Neural progenitor cell (in vitro differentiated cells): ENCODE results near the gene KRTAP1-3. TPM values are rescaled to one million over a fixed set of nuclear protein-coding genes. Genes with fewer than 3 reads are reported as not detected.
A peak's percentile ranks its signal among the peaks of the same experiment; 100 is the strongest.

Experiments
- DNase-seq: peaks from one replicate; pipeline ENCODE4 v3.0.0-alpha.2; 2016; ENCODE audit warnings: low spot score
- H2AFZ ChIP-seq: fragments of 200-600 bp; sonication (generic); replicated peaks from 2 replicates; pipeline ENCODE4 v1.6.1; 2016; ENCODE audit warnings: antibody characterized with exemption
- H3F3A ChIP-seq: fragments of 200-600 bp; sonication (generic); 2 replicates; pipeline ENCODE4 v1.6.1; 2016; ENCODE audit warnings: antibody characterized with exemption, low read depth
- H3K27ac ChIP-seq: fragments of 200-600 bp; sonication (generic); 2 replicates; pipeline ENCODE4 v1.5.1; 2016; ENCODE audit warnings: mild to moderate bottlenecking
- H3K27me3 ChIP-seq: fragments of 200-600 bp; sonication (generic); 2 replicates; pipeline ENCODE4 v1.6.1; 2016; ENCODE audit warnings: mild to moderate bottlenecking, moderate library complexity
- H3K36me3 ChIP-seq: fragments of 200-600 bp; sonication (generic); 2 replicates; pipeline ENCODE4 v1.5.1; 2016
- H3K4me1 ChIP-seq: fragments of 200-600 bp; sonication (generic); 2 replicates; pipeline ENCODE4 v1.6.1; 2016; ENCODE audit warnings: mixed run types
- H3K4me2 ChIP-seq: fragments of 200-600 bp; sonication (generic); 2 replicates; pipeline ENCODE4 v1.6.1; 2016
- H3K4me3 ChIP-seq: fragments of 200-600 bp; sonication (generic); 2 replicates; pipeline ENCODE4 v1.5.1; 2016
- H3K79me2 ChIP-seq: fragments of 200-600 bp; sonication (generic); 2 replicates; pipeline ENCODE4 v1.6.1; 2016; ENCODE audit warnings: low read depth
- H3K9ac ChIP-seq: fragments of 200-600 bp; sonication (generic); 2 replicates; pipeline ENCODE4 v1.6.1; 2016
- H3K9me3 ChIP-seq: fragments of 200-600 bp; sonication (generic); 2 replicates; pipeline ENCODE4 v1.5.1; 2016; ENCODE audit warnings: low read depth
- H4K20me1 ChIP-seq: fragments of 200-600 bp; sonication (generic); 2 replicates; pipeline ENCODE4 v1.6.1; 2016; ENCODE audit warnings: low read depth
- H3K27ac Mint-ChIP-seq: 3 replicates; pipeline ENCODE4 v1.8.0; 2021; ENCODE audit warnings: mixed read lengths
- H3K27me3 Mint-ChIP-seq: 2 replicates; pipeline ENCODE4 v1.8.0; 2022; ENCODE audit warnings: low read depth, mild to moderate bottlenecking, inconsistent platforms, moderate library complexity, mixed read lengths; ENCODE audit not compliant: insufficient read depth
- H3K36me3 Mint-ChIP-seq: 3 replicates; pipeline ENCODE4 v1.8.0; 2021; ENCODE audit warnings: mixed read lengths
- H3K4me1 Mint-ChIP-seq: 3 replicates; pipeline ENCODE4 v1.8.0; 2021; ENCODE audit warnings: mixed read lengths
- H3K4me3 Mint-ChIP-seq: 3 replicates; pipeline ENCODE4 v1.8.0; 2021; ENCODE audit warnings: mild to moderate bottlenecking, moderate library complexity, mixed read lengths
- H3K9me3 Mint-ChIP-seq: 3 replicates; pipeline ENCODE4 v1.8.0; 2020; ENCODE audit warnings: mixed read lengths
- CTCF ChIP-seq: fragments of 200-600 bp; sonication (generic); IDR thresholded peaks from 2 replicates; pipeline ENCODE4 v1.5.1; 2017; ENCODE audit warnings: antibody characterized with exemption, mild to moderate bottlenecking
- EZH2 ChIP-seq: fragments of 200-600 bp; sonication (generic); IDR thresholded peaks from 2 replicates; pipeline ENCODE4 v1.6.1; 2017; ENCODE audit warnings: antibody characterized with exemption, mild to moderate bottlenecking, moderate library complexity
- EZH2phosphoT487 ChIP-seq: fragments of 200-600 bp; sonication (generic); IDR thresholded peaks from 2 replicates; pipeline ENCODE4 v1.6.1; 2017; ENCODE audit warnings: antibody characterized with exemption
- total RNA-seq: library from RNA; depleted of rRNA; stranded (reverse); fragments of >200 nt; gene quantifications from 2 replicates; pipeline ENCODE4 v1.2.3, GENCODE V29; 2015; ENCODE audit warnings: low replicate concordance

KRTAP1-3 gene
- total RNA-seq, 1 donor from 2014 or later = not detected

GRCh38 chr17:40995116-40995515 is 39.6 kb downstream of the KRTAP1-3 start:
- Histone ChIP-seq H3K4me1 (no peaks in the 10 kb centered on the region), H3K27ac (no peak overlapping the region), H3K4me3 (no peak overlapping the region), H4K20me1 (no peaks in the 10 kb centered on the region), H3K36me3 (no peaks in the 10 kb centered on the region), H3K27me3 (no peaks in the 10 kb centered on the region), H3F3A (no peaks in the 10 kb centered on the region), H3K9me3 (no peaks in the 10 kb centered on the region), H3K79me2 (no peaks in the 10 kb centered on the region), H2AFZ (no peak overlapping the region), H3K9ac (no peak overlapping the region), H3K4me2 (no peak overlapping the region)
- Mint-ChIP-seq H3K9me3 (no peaks in the 10 kb centered on the region), H3K4me3 (no peak overlapping the region), H3K27me3 (no peaks in the 10 kb centered on the region), H3K36me3 (no peaks in the 10 kb centered on the region), H3K27ac (no peak overlapping the region), H3K4me1 (no peaks in the 10 kb centered on the region)
- no peak for DNase-seq
- TF ChIP-seq EZH2 (no peak), EZH2phosphoT487 (no peak), CTCF (no peak)

- Mint-ChIP-seq H3K9me3 (no peaks in the 10 kb centered on the region), H3K27me3 (no peaks in the 10 kb centered on the region), H3K4me3 (no peak within 1 kb of the TSS), H3K4me1 (no peaks in the 10 kb centered on the region), H3K27ac (no peak within 1 kb of the TSS), H3K36me3 (no peaks in the 10 kb centered on the region)
- Histone ChIP-seq H3K4me2 (no peak within 1 kb of the TSS), H2AFZ (peak within 1 kb of the TSS; percentile 61), H3K36me3 (no peaks in the 10 kb centered on the region), H3K27me3 (no peaks in the 10 kb centered on the region), H3F3A (no peaks in the 10 kb centered on the region), H3K9me3 (no peaks in the 10 kb centered on the region), H4K20me1 (no peaks in the 10 kb centered on the region), H3K4me3 (no peak within 1 kb of the TSS), H3K4me1 (no peaks in the 10 kb centered on the region), H3K27ac (no peak within 1 kb of the TSS), H3K9ac (no peak within 1 kb of the TSS), H3K79me2 (no peaks in the 10 kb centered on the region)
- no peak for DNase-seq
- TF ChIP-seq EZH2phosphoT487 = no peak
- TF ChIP-seq EZH2 = no peak
- no peak for TF ChIP-seq CTCF
These were observed 40.8 kb downstream of the KRTAP1-3 start, which contains the start of gene KRTAP3-3 for GRCh38 chr17:40993839-40994238. TSS of gene KRTAP3-3 (minus strand) at chr17:40994164. CDS start at chr17:40994097, 67 bp downstream.

GRCh38 chr17:40993084-40993483 is 41.6 kb downstream of the KRTAP1-3 start:
- no peaks in the 10 kb centered on the region for H3F3A ChIP-seq
- Mint-ChIP-seq H3K27ac (no peak overlapping the region), H3K4me1 (no peaks in the 10 kb centered on the region), H3K9me3 (no peaks in the 10 kb centered on the region), H3K36me3 (no peaks in the 10 kb centered on the region), H3K27me3 (no peaks in the 10 kb centered on the region), H3K4me3 (no peak overlapping the region)
- H3K9ac ChIP-seq = no peak overlapping the region
- no peaks in the 10 kb centered on the region for H3K9me3 ChIP-seq
- no peak overlapping the region for H3K27ac ChIP-seq
- no peak overlapping the region for H3K4me3 ChIP-seq
- no peaks in the 10 kb centered on the region for H4K20me1 ChIP-seq
- no peak for DNase-seq
- H3K36me3 ChIP-seq = no peaks in the 10 kb centered on the region
- H3K79me2 ChIP-seq = no peaks in the 10 kb centered on the region
- no peaks in the 10 kb centered on the region for H3K4me1 ChIP-seq
- H2AFZ ChIP-seq = no peak overlapping the region
- no peaks in the 10 kb centered on the region for H3K27me3 ChIP-seq
- TF ChIP-seq EZH2 (no peak), EZH2phosphoT487 (no peak), CTCF (no peak)
- no peak overlapping the region for H3K4me2 ChIP-seq

GRCh38 chr17:40992666-40993065 is 42.0 kb downstream of the KRTAP1-3 start:
- no peak for TF ChIP-seq EZH2phosphoT487
- no peak for TF ChIP-seq CTCF
- TF ChIP-seq EZH2 = no peak
- H3K4me3 Mint-ChIP-seq = no peak overlapping the region

More at GRCh38 chr17:40992666-40993065, 42.0 kb downstream of the KRTAP1-3 start:
- Histone ChIP-seq H4K20me1 (no peaks in the 10 kb centered on the region), H3K4me3 (no peak overlapping the region), H3K27me3 (no peaks in the 10 kb centered on the region), H3K79me2 (no peaks in the 10 kb centered on the region), H3K4me1 (no peaks in the 10 kb centered on the region), H3K4me2 (no peak overlapping the region), H2AFZ (no peak overlapping the region), H3K36me3 (no peaks in the 10 kb centered on the region), H3K9ac (no peak overlapping the region), H3F3A (no peaks in the 10 kb centered on the region), H3K27ac (no peak overlapping the region), H3K9me3 (no peaks in the 10 kb centered on the region)
- Mint-ChIP-seq H3K9me3 (no peaks in the 10 kb centered on the region), H3K36me3 (no peaks in the 10 kb centered on the region), H3K27me3 (no peaks in the 10 kb centered on the region), H3K4me1 (peaks cover under 1% of the 10 kb centered on the region), H3K27ac (no peak overlapping the region)
- DNase-seq = no peak
